SK-N-SH (cell line): ENCODE results near the gene NUP155.
"Not testable (repeated sequence)": the region's sequence is repeated elsewhere in the genome, so short reads cannot be mapped to it uniquely, and the experiment has no call there.

Experiments
- CHD2 ChIP-seq: fragments of 150-350 bp; IDR thresholded peaks from 2 replicates; pipeline ENCODE4 v1.6.1; 2018; ENCODE audit warnings: low read length; ENCODE audit not compliant: partially characterized antibody
- CTCF ChIP-seq: fragments of 200-600 bp; sonication (generic); IDR thresholded peaks from 2 replicates; pipeline ENCODE4 v1.6.1; 2017; ENCODE audit warnings: antibody characterized with exemption, mild to moderate bottlenecking, moderate library complexity
- EP300 ChIP-seq, 2 experiments: IDR thresholded peaks; 2 replicates each; pipeline versions ENCODE4 v1.4.0 to v1.6.1; 2012; ENCODE audit warnings: borderline replicate concordance in 1 of 2, low read depth in 1 of 2, low read length in 1 of 2
- FOXM1 ChIP-seq: IDR thresholded peaks from 2 replicates; pipeline ENCODE4 v1.4.0; 2012; ENCODE audit warnings: low read depth, mild to moderate bottlenecking
- JUND ChIP-seq: IDR thresholded peaks from 2 replicates; pipeline ENCODE4 v1.4.0; 2012
- MAX ChIP-seq: IDR thresholded peaks from 2 replicates; pipeline ENCODE4 v1.4.0; 2012; ENCODE audit warnings: low read depth
- POLR2AphosphoS5 ChIP-seq: IDR thresholded peaks from 2 replicates; pipeline ENCODE4 v1.6.1; 2012; ENCODE audit warnings: low read depth, low read length
- ZBTB33 ChIP-seq: IDR thresholded peaks from 2 replicates; pipeline ENCODE4 v1.4.0; 2012; ENCODE audit warnings: low read depth, borderline replicate concordance

DNA sequence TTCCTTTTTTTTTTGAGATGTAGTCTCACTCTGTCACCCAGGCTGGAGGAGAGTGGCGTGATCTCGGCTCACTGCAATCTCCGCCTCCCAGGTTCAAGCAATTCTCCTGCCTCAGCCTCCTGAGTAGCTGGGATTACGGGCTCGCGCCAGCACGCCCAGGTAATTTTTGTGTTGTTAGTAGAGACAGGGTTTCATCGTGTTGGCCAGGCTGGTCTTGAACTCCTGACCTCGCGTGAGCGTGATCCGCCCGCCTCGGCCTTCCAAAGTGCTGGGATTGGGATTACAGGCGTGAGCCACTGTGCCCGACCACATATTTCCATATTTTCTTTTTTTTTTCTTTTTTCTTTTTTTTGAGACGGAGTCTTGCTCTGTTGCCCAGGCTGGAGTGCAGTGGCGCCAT is 28.2 kb downstream of the NUP155 start:
- TF ChIP-seq ZBTB33; JUND; CTCF; EP300 (IDR thresholded peaks at IDR 0.05; ENCODE audit: borderline replicate concordance in 1 of 2, low read depth in 1 of 2, low read length in 1 of 2); CHD2; MAX; FOXM1; POLR2AphosphoS5: not testable (repeated sequence)
